Neutrophil (primary cell): ENCODE data around the gene CARHSP1.
"Not testable (repeated sequence)": the region's sequence is repeated elsewhere in the genome, so short reads cannot be mapped to it uniquely, and the experiment has no call there.

Experiments used
- H3K27ac ChIP-seq: fragments of 200-600 bp; sonication (generic); 2 replicates; pipeline ENCODE4 v1.5.1; 2016; ENCODE audit warnings: mild to moderate bottlenecking, moderate library complexity
- H3K27me3 ChIP-seq: fragments of 200-600 bp; sonication (generic); 2 replicates; pipeline ENCODE4 v1.6.0; 2016; ENCODE audit warnings: mild to moderate bottlenecking
- H3K36me3 ChIP-seq: fragments of 200-600 bp; sonication (generic); 2 replicates; pipeline ENCODE4 v1.5.1; 2017
- H3K4me1 ChIP-seq, 2 experiments: fragments of 200-600 bp in 1 of 2; sonication (generic) in 1 of 2; 1 replicate in 1 of 2; 2 replicates in 1 of 2; pipeline versions ENCODE4 v1.5.1 to v1.6.1; 2013 to 2016; ENCODE audit warnings: low read depth in 1 of 2, low read length in 1 of 2, mild to moderate bottlenecking in 1 of 2, moderate library complexity in 1 of 2; ENCODE audit not compliant: control insufficient read depth in 1 of 2, insufficient read depth in 1 of 2
- H3K4me3 ChIP-seq, 2 experiments: fragments of 200-600 bp in 1 of 2; sonication (generic) in 1 of 2; 1 replicate in 1 of 2; 2 replicates in 1 of 2; pipeline ENCODE4 v1.5.1; 2013 to 2016; ENCODE audit warnings: low read depth in 1 of 2, low read length in 1 of 2, mild to moderate bottlenecking in 1 of 2, moderate library complexity in 1 of 2
- H3K9me3 ChIP-seq: fragments of 200-600 bp; sonication (generic); 2 replicates; pipeline ENCODE4 v1.5.1; 2016
- TF ChIP-seq, protein P1 (sequence below): fragments of 200-600 bp; sonication (generic); IDR thresholded peaks from 2 replicates; pipeline ENCODE4 v1.5.1; 2016; ENCODE audit warnings: antibody characterized with exemption

The CARHSP1 gene

GRCh38 chr16:8845699-8846298 is 23.0 kb downstream of the CARHSP1 start:
- Histone ChIP-seq H3K27me3 (no peaks in the 10 kb centered on the region), H3K4me1 (peaks cover 34 to 35% of the 10 kb centered on the region in 2 experiments), H3K4me3 (no peak overlapping the region), H3K27ac (no peak overlapping the region), H3K36me3 (peaks cover 28% of the 10 kb centered on the region), H3K9me3 (no peaks in the 10 kb centered on the region)
- TF ChIP-seq, protein P1, sequence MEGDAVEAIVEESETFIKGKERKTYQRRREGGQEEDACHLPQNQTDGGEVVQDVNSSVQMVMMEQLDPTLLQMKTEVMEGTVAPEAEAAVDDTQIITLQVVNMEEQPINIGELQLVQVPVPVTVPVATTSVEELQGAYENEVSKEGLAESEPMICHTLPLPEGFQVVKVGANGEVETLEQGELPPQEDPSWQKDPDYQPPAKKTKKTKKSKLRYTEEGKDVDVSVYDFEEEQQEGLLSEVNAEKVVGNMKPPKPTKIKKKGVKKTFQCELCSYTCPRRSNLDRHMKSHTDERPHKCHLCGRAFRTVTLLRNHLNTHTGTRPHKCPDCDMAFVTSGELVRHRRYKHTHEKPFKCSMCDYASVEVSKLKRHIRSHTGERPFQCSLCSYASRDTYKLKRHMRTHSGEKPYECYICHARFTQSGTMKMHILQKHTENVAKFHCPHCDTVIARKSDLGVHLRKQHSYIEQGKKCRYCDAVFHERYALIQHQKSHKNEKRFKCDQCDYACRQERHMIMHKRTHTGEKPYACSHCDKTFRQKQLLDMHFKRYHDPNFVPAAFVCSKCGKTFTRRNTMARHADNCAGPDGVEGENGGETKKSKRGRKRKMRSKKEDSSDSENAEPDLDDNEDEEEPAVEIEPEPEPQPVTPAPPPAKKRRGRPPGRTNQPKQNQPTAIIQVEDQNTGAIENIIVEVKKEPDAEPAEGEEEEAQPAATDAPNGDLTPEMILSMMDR: no peak

- not testable (repeated sequence) for H3K27ac ChIP-seq, H3K9me3 ChIP-seq
These were observed 25.5 kb downstream of the CARHSP1 start for GRCh38 chr16:8843296-8843695.

DNA sequence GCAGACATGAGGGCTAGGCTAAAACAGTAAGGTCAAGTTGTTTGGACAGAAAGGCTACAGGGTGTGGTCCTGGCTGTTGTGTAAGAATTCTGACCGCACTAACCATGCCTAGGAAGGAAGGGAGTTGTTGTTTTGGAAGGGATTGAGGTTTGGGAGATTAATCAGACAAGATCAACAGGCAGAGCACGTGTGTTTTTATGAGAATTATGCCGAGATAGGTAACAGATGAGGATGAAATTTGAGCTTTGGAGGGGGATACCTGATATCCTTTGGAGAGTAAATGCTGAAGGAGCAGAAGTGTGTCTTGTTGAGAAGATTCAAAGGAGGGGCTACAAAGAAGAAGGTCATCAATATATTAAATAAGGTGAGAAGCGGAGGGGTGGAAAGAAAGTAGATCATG is 26.8 kb downstream of the CARHSP1 start:
- not testable (repeated sequence) for H3K27me3 ChIP-seq, H3K36me3 ChIP-seq, H3K9me3 ChIP-seq
- Histone ChIP-seq H3K4me3 (peak overlapping the region; percentile 21 to 31), H3K4me1 (peaks cover 18 to 21% of the 10 kb centered on the region in 2 experiments), H3K27ac (peak overlapping the region; percentile 73)

More at GRCh38 chr16:8843296-8843695, 25.5 kb downstream of the CARHSP1 start:
- H3K4me1 ChIP-seq: peaks cover 18 to 21% of the 10 kb centered on the region in 2 experiments
- not testable (repeated sequence) for H3K4me3 ChIP-seq, H3K27me3 ChIP-seq
- peaks cover 14% of the 10 kb centered on the region for H3K36me3 ChIP-seq

GRCh38 chr16:8837594-8837993 is 31.2 kb downstream of the CARHSP1 start:
- H3K9me3 ChIP-seq, H3K4me3 ChIP-seq, H3K36me3 ChIP-seq, H3K27me3 ChIP-seq, H3K27ac ChIP-seq: not testable (repeated sequence)
- peaks cover 23 to 34% of the 10 kb centered on the region in 2 experiments for H3K4me1 ChIP-seq

DNA sequence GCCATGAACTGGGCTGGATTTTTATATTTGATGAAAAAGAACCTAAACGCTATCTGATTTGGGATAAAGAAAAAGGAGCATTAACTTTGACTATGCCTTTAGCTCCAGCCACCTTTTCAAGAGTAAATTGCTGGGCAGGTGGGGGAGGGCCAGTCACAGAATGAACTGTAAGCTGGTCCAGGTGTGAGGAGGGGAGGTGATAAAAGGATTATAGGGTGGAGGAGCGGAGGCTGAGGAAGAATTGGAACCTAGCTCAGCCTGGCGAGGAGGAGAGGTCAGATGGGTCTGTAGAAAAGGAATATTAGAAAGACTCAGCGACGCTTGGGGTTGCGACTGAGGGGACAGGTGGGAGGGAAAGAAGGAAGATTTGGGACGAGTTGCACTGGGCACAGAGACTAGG is 32.0 kb downstream of the CARHSP1 start:
- H3K36me3 ChIP-seq, H3K27ac ChIP-seq, H3K4me3 ChIP-seq, H3K9me3 ChIP-seq, H3K27me3 ChIP-seq: not testable (repeated sequence)
- H3K4me1 ChIP-seq: peaks cover 23 to 34% of the 10 kb centered on the region in 2 experiments

- TF ChIP-seq, protein P1: no peak
- no peak overlapping the region for H3K4me3 ChIP-seq
These were observed 36.1 kb downstream of the CARHSP1 start for GRCh38 chr16:8832717-8833105.

DNA sequence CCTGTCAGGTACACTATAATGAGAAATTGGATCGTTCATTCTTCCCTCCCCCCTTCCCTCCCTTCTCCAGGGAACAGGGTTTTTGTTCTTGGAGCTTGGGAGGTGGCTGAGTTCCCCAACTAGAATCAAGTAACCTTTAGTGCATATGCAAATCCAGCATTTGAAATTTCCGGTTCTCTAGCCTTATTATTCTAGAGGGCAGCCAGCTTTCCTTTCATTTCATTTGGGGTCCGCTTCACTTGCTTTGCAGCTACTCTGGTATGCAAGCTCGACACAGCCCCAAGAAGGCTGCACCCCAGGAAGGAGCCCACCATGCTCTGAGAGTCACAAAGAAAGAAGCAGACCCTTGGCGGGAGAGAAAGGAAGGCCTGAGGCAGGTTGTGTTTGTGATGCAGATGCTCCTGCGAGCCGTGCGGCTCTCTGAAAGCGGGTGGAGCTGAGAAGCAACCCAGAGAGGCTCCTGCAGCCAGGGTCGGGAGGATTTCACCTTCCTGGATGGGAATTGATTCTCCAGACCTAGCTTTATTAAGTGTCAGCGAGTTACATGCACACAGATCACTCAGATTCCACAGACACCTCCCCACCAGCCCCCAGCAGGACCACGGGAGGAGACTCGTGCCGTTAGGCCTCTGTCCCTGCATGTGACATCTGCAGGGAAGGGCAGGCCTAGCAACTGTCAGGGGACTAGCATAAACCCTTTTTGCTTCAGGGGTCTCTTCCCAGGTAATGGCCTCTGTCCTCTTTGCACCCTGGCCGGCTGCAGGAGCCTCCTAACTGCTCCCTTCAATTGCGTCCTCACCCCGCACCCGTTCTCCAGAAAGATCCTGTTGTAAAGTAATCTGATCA is 36.7 kb downstream of the CARHSP1 start:
- TF ChIP-seq, protein P1: no peak
- Histone ChIP-seq H3K9me3 (no peaks in the 10 kb centered on the region), H3K4me3 (no peak overlapping the region), H3K27me3 (no peaks in the 10 kb centered on the region), H3K4me1 (peaks cover 17 to 30% of the 10 kb centered on the region in 2 experiments), H3K27ac (peak overlapping the region; percentile 71), H3K36me3 (peaks cover 8% of the 10 kb centered on the region)

More at GRCh38 chr16:8832717-8833105, 36.1 kb downstream of the CARHSP1 start:
- H3K27ac ChIP-seq: peak overlapping the region; percentile 71
- H3K27me3 ChIP-seq: no peaks in the 10 kb centered on the region
- peaks cover 8% of the 10 kb centered on the region for H3K36me3 ChIP-seq
- peaks cover 17 to 30% of the 10 kb centered on the region in 2 experiments for H3K4me1 ChIP-seq
- H3K9me3 ChIP-seq: no peaks in the 10 kb centered on the region
